BE2C (cell line): ENCODE data around the gene MUCL3.

Experiments
- DNase-seq: peaks from one replicate; pipeline ENCODE4 v3.0.0-alpha.2; 2020
- H3K27me3 ChIP-seq: fragments of 250-450 bp; sonication (Bioruptor Pico); 2 replicates; pipeline ENCODE4 v1.5.1; 2020; ENCODE audit warnings: mild to moderate bottlenecking
- H3K36me3 ChIP-seq: fragments of 250-450 bp; sonication (Bioruptor Pico); 2 replicates; pipeline ENCODE4 v1.5.1; 2020; ENCODE audit warnings: mild to moderate bottlenecking
- H3K4me1 ChIP-seq: fragments of 250-450 bp; sonication (Bioruptor Pico); 2 replicates; pipeline ENCODE4 v1.5.1; 2020
- H3K4me3 ChIP-seq: 2 replicates; pipeline ENCODE4 v1.5.1; 2011; ENCODE audit warnings: low read depth, low read length
- H3K9me3 ChIP-seq: fragments of 250-450 bp; sonication (Bioruptor Pico); 2 replicates; pipeline ENCODE4 v1.5.1; 2020
- TF ChIP-seq, protein P1 (sequence below): IDR thresholded peaks from 2 replicates; pipeline ENCODE4 v1.5.1; 2012; ENCODE audit warnings: mild to moderate bottlenecking, low read depth, low read length

The MUCL3 gene

DNA sequence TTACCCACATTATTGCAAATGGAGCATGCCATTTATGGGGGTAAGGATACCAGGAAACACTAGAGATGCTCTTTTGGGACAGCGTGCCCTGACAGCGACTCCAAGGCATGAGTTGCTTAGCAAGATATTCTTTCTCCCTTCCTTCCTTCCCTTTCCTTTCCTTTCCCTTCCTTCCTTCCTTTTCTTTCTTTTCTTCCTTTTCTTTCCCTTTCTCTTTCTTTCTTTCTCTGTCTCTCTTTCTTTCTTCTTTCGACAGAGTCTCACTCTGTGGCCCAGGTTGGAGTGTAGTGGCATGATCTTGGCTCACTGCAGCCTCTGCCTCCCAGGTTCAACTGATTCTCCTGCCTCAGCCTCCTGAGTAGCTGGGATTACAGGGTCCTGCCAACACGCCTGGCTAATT, 3.3 kb downstream of the MUCL3 start:
- Histone ChIP-seq H3K4me1 (no peaks in the 10 kb centered on the region), H3K36me3 (no peaks in the 10 kb centered on the region), H3K9me3 (no peaks in the 10 kb centered on the region), H3K4me3 (no peak overlapping the region), H3K27me3 (peaks cover 26% of the 10 kb centered on the region)
- TF ChIP-seq, protein P1, sequence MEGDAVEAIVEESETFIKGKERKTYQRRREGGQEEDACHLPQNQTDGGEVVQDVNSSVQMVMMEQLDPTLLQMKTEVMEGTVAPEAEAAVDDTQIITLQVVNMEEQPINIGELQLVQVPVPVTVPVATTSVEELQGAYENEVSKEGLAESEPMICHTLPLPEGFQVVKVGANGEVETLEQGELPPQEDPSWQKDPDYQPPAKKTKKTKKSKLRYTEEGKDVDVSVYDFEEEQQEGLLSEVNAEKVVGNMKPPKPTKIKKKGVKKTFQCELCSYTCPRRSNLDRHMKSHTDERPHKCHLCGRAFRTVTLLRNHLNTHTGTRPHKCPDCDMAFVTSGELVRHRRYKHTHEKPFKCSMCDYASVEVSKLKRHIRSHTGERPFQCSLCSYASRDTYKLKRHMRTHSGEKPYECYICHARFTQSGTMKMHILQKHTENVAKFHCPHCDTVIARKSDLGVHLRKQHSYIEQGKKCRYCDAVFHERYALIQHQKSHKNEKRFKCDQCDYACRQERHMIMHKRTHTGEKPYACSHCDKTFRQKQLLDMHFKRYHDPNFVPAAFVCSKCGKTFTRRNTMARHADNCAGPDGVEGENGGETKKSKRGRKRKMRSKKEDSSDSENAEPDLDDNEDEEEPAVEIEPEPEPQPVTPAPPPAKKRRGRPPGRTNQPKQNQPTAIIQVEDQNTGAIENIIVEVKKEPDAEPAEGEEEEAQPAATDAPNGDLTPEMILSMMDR = no peak
- no peak for DNase-seq

DNA sequence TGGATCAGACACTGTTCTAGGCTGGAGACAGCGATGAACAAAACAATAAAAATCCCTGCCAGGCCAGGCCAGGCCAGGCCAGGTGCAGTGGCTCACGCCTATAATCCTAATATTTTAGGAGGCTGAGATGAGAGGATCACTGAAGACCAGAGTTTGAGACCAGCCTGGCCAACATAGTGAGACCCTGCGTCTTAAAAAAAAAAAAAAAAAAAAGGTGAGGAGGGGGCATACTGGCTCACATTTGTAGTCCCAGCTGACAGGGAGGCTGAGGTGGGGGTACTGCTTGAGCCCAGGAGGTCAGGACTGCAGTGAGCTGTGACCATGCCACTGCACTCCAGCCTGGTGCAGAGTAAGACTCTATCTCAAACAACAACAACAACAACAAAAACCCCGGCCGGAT, 4.5 kb downstream of the MUCL3 start:
- Histone ChIP-seq H3K9me3 (no peaks in the 10 kb centered on the region), H3K27me3 (peaks cover 26% of the 10 kb centered on the region), H3K36me3 (no peaks in the 10 kb centered on the region), H3K4me1 (no peaks in the 10 kb centered on the region), H3K4me3 (no peak overlapping the region)
- TF ChIP-seq, protein P1 = no peak
- DNase-seq = no peak

DNA sequence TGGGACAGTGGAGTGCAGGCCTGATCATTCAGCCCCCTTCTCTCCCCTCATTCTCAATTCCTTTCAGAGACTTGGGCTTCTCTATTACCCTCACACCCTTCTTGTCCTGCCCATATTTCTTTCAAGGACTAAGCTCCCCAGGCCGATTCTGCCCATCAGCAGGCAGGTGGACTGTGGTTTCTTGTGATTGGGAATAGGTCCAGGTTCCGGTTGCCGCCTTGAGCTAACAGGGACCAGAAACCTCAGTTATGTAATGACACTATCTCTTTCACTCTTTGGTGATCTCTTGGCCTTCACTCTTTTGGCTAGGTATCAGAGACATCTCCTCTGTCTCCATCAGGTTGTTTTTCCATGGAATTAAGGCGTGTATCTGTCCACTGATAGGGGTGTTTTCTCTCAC, 6.5 kb downstream of the MUCL3 start:
- Histone ChIP-seq H3K4me3 (no peak overlapping the region), H3K36me3 (no peaks in the 10 kb centered on the region), H3K27me3 (peaks cover 21% of the 10 kb centered on the region), H3K4me1 (no peaks in the 10 kb centered on the region), H3K9me3 (no peaks in the 10 kb centered on the region)
- TF ChIP-seq, protein P1 = no peak
- no peak for DNase-seq

DNA sequence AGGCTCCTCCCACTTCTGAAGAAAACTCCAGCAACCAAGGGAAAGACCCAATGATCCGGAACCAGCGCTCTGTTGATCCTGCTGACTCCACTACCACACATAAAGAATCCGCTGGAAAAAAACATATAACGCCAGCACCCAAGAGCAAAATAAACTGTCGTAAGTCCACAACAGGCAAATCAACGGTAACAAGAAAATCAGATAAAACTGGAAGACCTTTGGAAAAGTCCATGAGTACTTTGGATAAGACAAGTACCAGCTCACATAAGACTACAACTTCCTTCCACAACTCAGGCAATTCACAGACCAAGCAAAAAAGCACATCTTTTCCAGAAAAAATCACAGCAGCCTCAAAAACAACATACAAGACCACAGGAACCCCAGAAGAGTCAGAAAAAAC, 8.0 kb downstream of the MUCL3 start:
- no peaks in the 10 kb centered on the region for H3K9me3 ChIP-seq
- no peak overlapping the region for H3K4me3 ChIP-seq
- H3K4me1 ChIP-seq = no peaks in the 10 kb centered on the region
- no peaks in the 10 kb centered on the region for H3K36me3 ChIP-seq
- TF ChIP-seq, protein P1 = no peak
- H3K27me3 ChIP-seq = peaks cover 27% of the 10 kb centered on the region
- DNase-seq = no peak

DNA sequence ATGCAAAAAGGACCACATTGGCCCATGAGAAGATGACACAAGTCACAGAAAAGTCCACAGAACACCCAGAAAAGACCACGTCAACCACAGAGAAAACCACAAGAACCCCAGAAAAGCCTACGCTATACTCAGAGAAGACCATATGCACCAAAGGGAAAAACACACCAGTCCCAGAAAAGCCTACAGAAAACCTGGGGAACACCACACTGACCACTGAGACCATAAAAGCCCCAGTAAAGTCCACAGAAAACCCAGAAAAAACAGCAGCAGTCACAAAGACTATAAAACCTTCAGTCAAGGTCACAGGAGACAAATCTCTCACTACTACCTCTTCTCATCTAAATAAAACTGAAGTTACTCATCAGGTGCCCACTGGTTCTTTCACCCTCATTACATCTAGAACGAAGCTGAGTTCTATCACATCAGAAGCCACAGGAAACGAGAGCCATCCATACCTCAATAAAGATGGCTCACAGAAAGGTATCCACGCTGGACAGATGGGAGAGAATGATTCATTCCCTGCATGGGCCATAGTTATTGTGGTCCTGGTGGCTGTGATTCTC, 11.2 kb downstream of the MUCL3 start:
- TF ChIP-seq, protein P1 = no peak
- no peaks in the 10 kb centered on the region for H3K4me1 ChIP-seq
- no peaks in the 10 kb centered on the region for H3K9me3 ChIP-seq
- peaks cover 48% of the 10 kb centered on the region for H3K27me3 ChIP-seq
- DNase-seq = no peak
- no peaks in the 10 kb centered on the region for H3K36me3 ChIP-seq
- no peak overlapping the region for H3K4me3 ChIP-seq

DNA sequence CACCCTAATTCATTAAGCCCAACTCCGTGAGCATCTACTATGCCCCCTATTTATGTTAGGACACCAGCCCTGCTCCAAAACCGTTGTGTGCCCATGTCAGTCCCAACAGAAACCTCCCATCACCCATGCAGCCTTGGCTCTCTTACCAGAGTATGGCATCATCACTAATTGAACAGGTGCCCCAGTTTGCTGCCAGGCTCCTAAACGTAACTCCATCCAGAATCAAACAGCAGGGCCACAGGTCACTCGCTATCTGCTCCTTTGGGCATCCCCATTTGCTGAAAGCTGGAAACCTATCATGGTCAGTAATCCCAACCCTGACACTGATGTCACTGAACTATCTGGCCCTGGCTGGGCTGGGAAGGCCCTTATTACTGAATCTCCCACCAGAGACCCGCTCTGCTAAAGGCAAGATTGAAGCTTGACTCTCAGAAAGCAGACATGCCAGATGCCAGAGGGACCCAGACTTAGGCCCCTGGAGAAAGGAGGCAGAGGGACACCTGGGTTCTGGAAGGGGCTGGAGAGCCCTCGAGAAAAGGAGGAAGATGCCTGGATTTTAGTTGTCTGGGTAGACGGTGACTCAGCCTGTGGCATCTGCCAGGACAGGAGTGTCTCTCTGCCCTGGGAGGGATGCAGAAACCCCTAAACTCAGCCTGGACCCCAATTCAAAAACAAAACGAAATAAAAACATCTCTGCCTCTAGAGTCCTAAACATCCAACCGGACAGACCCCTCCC, 14.0 kb downstream of the MUCL3 start:
- H3K4me1 ChIP-seq = no peaks in the 10 kb centered on the region
- H3K4me3 ChIP-seq = peak overlapping the region; percentile 48
- TF ChIP-seq, protein P1 = no peak
- H3K27me3 ChIP-seq = peaks cover 67% of the 10 kb centered on the region
- no peaks in the 10 kb centered on the region for H3K9me3 ChIP-seq
- no peak for DNase-seq
- H3K36me3 ChIP-seq = no peaks in the 10 kb centered on the region
